Activated CD4-positive, alpha-beta T cell treated with anti-CD3 and anti-CD28 coated beads for 24 hours (primary cell): ENCODE results near the gene ARMC2.

ENCODE experiments used
- DNase-seq, 2 donors: peaks; one replicate each; pipeline ENCODE4 v3.0.0-alpha.2; 2020; ENCODE audit warnings: low read depth in 2 of 2

The ARMC2 gene

GRCh38 chr6:108988296-108988695, 140.1 kb downstream of the ARMC2 start:
- DNase-seq = no peak

DNA sequence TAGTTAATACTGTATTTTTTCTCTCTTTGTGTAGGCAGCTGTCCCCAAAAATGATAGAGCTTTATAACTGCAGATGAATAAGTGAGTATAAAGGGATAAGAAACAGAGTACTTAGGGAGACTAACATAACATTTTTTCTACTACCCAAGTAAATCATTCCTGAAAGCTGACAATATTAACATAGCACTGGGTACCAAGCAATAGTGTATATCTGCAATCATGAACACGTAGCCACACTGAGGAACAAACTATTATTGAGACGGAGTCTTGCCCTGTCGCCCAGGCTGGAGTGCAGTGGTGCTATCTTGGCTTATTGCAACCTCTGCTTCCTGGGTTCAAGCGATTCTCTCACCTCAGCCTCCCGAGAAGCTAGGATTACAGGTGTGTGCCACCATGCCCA, 140.5 kb downstream of the ARMC2 start:
- DNase-seq = no peak

DNA sequence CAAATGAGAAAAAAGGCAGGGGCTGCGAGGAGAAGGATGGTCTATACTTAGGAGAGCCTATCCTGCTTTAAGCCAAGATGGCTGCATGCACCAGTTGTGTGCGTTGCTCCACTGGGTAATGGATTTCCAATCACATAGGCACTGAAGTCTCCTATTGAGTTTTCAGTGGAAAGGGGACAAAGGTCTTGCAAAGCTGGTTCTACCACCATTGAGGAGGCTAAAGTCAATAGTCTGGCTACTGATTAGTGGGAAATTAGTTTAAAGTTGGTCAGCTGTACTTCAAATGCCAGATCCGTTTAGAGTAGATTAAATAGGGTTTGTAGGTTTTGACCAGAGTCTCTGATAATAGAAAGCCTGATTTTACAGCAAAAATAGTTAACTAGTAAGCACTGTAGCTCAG, 141.5 kb downstream of the ARMC2 start:
- no peak for DNase-seq

GRCh38 chr6:108993876-108994275, 145.7 kb downstream of the ARMC2 start:
- no peak for DNase-seq

GRCh38 chr6:108995296-108995695, 147.1 kb downstream of the ARMC2 start:
- no peak for DNase-seq

DNA sequence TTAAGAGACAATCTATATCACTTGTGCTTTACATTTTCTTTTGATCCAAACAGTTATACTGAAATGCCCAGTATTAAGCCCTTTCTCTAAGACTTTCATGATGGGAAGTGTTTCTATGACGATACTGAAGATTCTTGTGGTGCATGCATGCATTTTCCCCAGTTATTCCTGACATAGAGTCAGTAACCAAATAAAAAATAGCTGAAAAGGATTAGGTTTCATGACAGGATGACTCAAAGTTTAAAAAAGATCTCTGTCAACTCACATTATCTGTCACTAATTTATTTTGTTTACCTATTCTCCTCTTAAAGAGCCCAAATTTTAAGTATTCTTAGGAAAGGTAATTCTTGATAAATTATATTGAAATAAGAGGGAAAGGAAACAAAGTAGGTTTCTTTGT, 148.0 kb downstream of the ARMC2 start:
- DNase-seq = no peak

- DNase-seq = no peak
These were observed 150.3 kb downstream of the ARMC2 start for GRCh38 chr6:108998485-108998884.

- DNase-seq = no peak
These were observed 151.2 kb downstream of the ARMC2 start for GRCh38 chr6:108999428-108999827.

DNA sequence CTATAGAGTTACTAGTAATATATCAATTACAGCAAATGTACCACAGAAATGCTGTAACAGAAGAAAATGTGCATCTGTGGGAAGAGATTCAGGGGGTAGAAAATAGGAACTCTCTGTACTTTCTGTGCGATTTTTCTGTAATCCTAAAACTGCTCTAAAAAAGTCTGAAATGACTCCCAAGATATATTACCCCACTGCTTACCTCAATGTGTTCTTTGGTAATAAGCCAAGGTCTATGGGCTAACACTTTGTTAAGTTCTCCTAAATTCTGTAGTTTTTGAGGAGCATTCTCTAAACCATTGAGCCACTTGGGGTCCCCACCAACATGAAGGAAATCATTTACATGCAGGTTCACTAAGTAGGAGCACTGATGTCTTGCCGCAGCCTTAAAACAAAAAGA, 152.1 kb downstream of the ARMC2 start:
- no peak for DNase-seq

DNA sequence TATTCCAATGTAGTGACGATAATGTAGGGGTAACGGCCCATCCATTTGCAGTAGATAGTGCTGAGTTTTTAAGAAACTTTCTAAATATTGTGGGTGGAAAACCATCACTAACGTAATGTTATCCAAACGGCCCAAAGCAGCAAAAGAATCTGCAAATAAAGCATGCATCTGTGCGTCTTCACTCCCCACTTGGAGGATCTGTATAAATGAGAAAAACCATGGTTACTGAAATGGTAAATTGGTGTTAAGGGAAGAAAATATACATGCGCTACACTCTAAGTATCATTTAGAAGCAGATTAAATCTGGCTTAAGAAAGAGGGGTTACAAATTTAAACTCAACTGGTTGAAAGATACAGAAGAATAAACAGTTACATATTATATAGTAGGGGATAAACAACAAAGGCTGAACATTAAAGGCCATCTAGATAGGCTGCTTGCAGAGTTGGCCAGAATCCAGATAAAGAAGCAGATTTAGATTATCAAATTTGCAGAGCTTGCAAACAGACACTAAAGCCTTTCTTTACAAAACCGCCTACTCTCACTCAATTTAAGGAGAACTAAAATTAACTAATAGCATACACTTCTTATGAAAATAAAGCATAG, 153.2 kb downstream of the ARMC2 start:
- no peak for DNase-seq

DNA sequence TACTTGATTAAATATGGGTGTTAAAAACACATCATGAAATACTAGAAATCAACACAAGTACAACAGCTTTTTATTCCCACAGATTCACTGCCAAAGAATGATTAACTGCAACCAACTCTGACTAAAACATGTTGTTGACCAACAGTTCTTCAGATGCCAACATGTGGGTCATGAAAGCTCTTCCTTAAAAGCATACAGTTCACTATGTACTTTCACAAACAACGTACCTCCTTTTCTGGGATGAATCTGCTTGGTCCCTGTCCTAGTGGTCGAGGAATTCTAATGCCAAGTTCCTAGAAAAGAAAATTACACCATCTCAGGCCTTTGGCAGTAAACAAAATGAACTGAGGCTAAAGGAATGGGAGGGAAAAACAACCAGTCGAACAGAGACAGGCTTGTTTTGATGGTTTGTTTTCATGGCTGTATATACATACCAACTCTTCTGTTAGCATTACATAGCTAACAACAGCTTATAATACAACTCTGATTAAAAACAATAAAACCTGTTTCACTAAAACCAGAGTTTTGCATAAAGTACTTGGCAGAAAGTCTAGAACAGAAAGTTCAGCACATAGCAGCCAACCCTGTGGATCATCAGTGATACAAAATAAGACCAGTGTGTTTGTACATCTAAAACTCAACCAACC, 154.0 kb downstream of the ARMC2 start:
- no peak for DNase-seq

- DNase-seq = no peak
These were observed 154.7 kb downstream of the ARMC2 start for GRCh38 chr6:109002882-109003281.

DNA sequence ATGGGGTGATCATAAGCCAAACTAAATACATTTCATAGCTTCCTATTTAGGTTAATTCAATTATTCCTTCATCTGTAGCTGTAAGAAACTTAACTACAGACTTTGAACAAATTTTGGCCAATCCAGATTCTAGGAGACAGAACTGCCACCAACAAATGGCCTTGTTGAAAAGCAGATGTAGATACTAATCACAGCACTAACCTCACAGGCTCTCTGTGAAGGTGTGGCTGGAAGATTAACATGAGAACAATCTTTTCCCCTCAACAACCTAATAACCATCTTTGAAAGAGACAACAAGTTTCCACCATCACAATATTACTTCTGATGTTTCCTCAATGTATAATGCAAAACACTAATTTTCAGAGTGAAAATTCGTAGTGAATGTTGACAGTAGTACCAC, 158.6 kb downstream of the ARMC2 start:
- DNase-seq = no peak

DNA sequence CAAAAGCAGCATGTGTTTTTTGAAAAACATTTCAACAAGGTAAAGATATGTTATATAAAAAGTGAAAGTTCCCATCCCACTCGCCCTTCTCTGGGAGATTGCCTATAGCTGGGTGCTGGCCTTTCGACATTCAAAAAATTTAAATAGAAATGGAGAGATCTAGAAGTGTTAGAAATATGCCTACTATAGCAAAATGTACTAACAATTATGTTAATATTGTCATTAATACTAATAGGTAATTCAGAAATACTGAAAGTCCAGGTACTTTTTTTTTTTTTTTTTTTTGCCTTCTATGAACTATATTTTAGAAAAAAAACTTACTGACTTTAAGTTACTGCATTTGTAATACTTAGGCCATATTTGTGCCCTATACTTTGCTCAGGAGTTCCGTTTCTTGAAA, 159.3 kb downstream of the ARMC2 start:
- no peak for DNase-seq

GRCh38 chr6:109008054-109008453, 159.8 kb downstream of the ARMC2 start:
- DNase-seq = no peak

DNA sequence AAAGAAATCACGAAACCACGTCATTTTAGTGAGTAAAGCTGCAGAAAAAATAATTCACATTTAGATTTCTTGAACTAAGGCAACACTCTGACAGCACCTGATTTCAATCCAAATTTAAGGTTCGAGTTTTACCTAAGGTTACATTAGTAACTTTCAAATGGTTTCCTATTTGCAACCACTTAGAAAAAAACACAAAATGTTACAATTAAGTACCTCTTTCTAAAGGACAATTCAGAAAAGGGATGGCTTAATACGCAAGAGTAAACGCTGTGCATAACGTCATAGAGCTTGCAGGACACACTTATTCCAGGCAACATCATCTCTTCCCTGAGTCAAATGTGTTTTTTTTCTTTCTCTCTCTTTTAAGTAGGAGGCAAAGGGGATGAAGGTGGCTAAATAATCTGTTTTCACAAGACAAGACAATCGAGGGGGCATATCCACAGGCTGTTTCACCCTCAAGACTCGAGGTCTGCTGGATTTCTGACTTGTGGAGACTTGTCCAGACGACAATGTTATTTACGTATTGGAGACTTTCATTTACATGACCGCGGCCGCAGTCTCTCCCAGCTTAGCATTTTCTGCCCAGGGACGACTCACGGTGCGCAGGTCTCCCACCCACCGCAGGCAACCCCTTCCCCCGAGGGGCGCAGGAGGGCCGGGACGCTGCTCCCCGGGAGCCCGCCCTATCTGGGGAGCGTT, 160.5 kb downstream of the ARMC2 start:
- DNase-seq = no peak

GRCh38 chr6:109009236-109009961, 161.2 kb downstream of the ARMC2 start:
- DNase-seq = peak; percentile 87 to 90

DNA sequence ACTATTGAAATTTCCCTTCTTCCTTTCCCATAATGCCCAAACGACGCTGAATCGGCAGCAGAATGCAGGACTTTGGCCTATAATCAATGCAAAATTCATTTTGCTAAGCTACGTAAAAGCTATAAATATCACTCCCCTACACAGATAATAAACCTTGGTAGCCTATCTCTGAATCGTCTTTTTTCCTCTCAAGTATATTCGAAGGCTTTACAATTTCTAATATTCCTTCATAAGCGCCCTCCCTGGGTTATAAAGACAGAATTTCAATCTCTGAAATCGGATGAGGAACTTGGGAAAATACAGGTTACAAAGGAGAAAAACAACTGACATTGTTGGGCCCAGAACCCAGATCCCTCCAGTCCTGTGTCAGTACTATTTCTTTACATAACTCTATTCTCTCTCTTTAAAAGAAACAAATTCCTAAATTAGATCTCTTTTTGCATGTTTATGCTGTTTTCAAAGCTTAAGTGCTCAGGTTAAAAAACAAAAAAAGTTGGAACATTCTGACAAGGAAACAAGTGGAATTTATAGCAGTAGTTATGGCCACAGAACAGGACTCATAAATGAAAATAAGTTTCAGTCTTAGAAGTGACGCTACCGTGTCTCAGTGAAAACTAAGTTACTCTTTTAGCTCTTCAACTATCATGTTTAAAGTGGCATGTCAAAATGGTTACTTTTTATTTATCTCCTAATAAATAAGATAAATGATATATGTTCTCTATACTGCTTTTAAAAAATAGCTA, 161.9 kb downstream of the ARMC2 start:
- no peak for DNase-seq

GRCh38 chr6:109010705-109011102, 162.5 kb downstream of the ARMC2 start:
- DNase-seq = no peak

- DNase-seq = no peak
These were observed 165.6 kb downstream of the ARMC2 start for GRCh38 chr6:109013656-109014305.

DNA sequence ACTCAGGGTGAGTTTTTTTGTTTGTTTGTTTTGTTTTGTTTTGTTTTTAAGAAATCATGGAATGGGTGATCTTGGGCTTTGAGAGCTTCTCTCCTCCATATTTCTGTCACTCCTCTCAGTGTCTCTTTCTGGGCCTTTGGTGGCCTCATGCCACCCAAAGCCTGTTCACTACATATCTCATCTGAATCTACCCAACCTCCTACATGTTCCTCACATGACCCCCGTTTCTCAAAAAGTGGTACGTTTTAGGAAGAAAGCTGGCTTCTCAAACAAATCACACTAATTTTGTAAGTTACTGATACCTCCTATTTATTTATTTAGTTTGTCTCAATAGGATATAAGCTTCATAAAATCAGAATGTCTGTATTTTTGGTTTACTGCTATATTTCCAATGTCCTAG, 166.4 kb downstream of the ARMC2 start:
- DNase-seq = no peak
